ENCODE data around the gene TMEM63B. TPM values are rescaled to one million over a fixed set of nuclear protein-coding genes. Genes with fewer than 3 reads are reported as not detected.

TMEM63B gene
- total RNA-seq, result 41.4 and 42.0 TPM in 2 replicates

GRCh38 chr6:44127186-44128019 lies at the start of gene TMEM63B, which contains the start of gene MRPL14:
TSS of gene TMEM63B (plus strand) at chr6:44127554. CDS start at chr6:44134585, 7,031 bp downstream.
TSS of gene MRPL14 (minus strand) at chr6:44127452. CDS start at chr6:44116611, 10,841 bp downstream.

GRCh38 chr6:44158770-44159228 lies 31.4 kb downstream of the TMEM63B start, which contains the start of gene CAPN11:
TSS of gene CAPN11 (plus strand) at chr6:44158820. CDS start at chr6:44158849, 29 bp downstream.

Other genes with a start within 250 kb of the TMEM63B start
- 37.2 and 42.5 TPM in 2 replicates for gene MRPL14, start 102 bp upstream of the TMEM63B start, total RNA-seq
- not detected in 2 replicates for gene CAPN11, start 31.3 kb downstream of the TMEM63B start, total RNA-seq
- gene MYMX, start 89.4 kb downstream of the TMEM63B start, total RNA-seq, result not detected in 2 replicates
- 5.8 and 8.4 TPM in 2 replicates for gene SLC29A1, start 96.0 kb downstream of the TMEM63B start, total RNA-seq
- 553 and 574 TPM in 2 replicates for gene HSP90AB1, start 119.5 kb downstream of the TMEM63B start, total RNA-seq
- gene SLC35B2, start 130.0 kb downstream of the TMEM63B start, total RNA-seq, result 78.7 and 82.2 TPM in 2 replicates
- gene NFKBIE, start 138.0 kb downstream of the TMEM63B start, total RNA-seq, result 6.0 TPM in 2 replicates
- gene TMEM151B, start 142.9 kb downstream of the TMEM63B start, total RNA-seq, result not detected in 2 replicates
- 12.0 and 13.0 TPM in 2 replicates for gene AARS2, start 185.8 kb downstream of the TMEM63B start, total RNA-seq
- gene SPATS1, start 215.1 kb downstream of the TMEM63B start, total RNA-seq, result not detected in 2 replicates